Activated T-helper 1 cell treated with Interleukin-2 at 50 U/mL for 16 hours (primary cell): Measurements from ENCODE around the gene ITIH3.

ENCODE experiments used
- DNase-seq: peaks from one replicate; pipeline ENCODE4 v3.0.0-alpha.2; 2020; ENCODE audit warnings: low read depth

The ITIH3 gene

GRCh38 chr3:52827866-52828376, 33.3 kb downstream of the ITIH3 start:
- no peak for DNase-seq

GRCh38 chr3:52829482-52829881, 34.9 kb downstream of the ITIH3 start:
- DNase-seq, result no peak

- no peak for DNase-seq
Measured at GRCh38 chr3:52829906-52830463, 35.4 kb downstream of the ITIH3 start.

- DNase-seq, result no peak
Measured at GRCh38 chr3:52830535-52831258, 36.1 kb downstream of the ITIH3 start, which contains the start of gene ITIH4. Gene ITIH4 (minus strand): TSS chr3:52830672. CDS start chr3:52830642, 30 bp downstream.

- DNase-seq, result no peak
Measured at GRCh38 chr3:52831500-52832301, 37.1 kb downstream of the ITIH3 start.

- DNase-seq, result no peak
Measured at GRCh38 chr3:52833202-52833601, 38.6 kb downstream of the ITIH3 start.

- DNase-seq, result no peak
Measured at GRCh38 chr3:52834871-52835501, 40.4 kb downstream of the ITIH3 start, which contains the start of gene MUSTN1. Gene MUSTN1 (minus strand): TSS chr3:52835019. CDS start chr3:52834948, 71 bp downstream.

GRCh38 chr3:52835766-52836470, 41.3 kb downstream of the ITIH3 start:
- no peak for DNase-seq

- no peak for DNase-seq
Measured at GRCh38 chr3:52836471-52836845, 41.9 kb downstream of the ITIH3 start.

- DNase-seq, result no peak
Measured at GRCh38 chr3:52836986-52837385, 42.4 kb downstream of the ITIH3 start.

GRCh38 chr3:52838561-52839267, 44.1 kb downstream of the ITIH3 start:
- DNase-seq, result no peak

GRCh38 chr3:52839268-52839575, 44.6 kb downstream of the ITIH3 start:
- no peak for DNase-seq

GRCh38 chr3:52839892-52840545, 45.4 kb downstream of the ITIH3 start:
- DNase-seq, result no peak

- DNase-seq, result no peak
Measured at GRCh38 chr3:52841211-52841980, 46.8 kb downstream of the ITIH3 start.

GRCh38 chr3:52841981-52842340, 47.4 kb downstream of the ITIH3 start:
- DNase-seq, result no peak

- no peak for DNase-seq
Measured at GRCh38 chr3:52842424-52842823, 47.8 kb downstream of the ITIH3 start.

GRCh38 chr3:52843108-52843865, 48.7 kb downstream of the ITIH3 start:
- DNase-seq, result no peak

GRCh38 chr3:52843881-52844280, 49.3 kb downstream of the ITIH3 start:
- no peak for DNase-seq

- DNase-seq, result no peak
Measured at GRCh38 chr3:52844290-52844975, 49.8 kb downstream of the ITIH3 start.
